ENCODE measurements around the gene DMGDH. TPM values are rescaled to one million over a fixed set of nuclear protein-coding genes. Genes with fewer than 3 reads are reported as not detected.

The DMGDH gene
- total RNA-seq, 1 donor from 2014 or later: 0.32 TPM

DNA sequence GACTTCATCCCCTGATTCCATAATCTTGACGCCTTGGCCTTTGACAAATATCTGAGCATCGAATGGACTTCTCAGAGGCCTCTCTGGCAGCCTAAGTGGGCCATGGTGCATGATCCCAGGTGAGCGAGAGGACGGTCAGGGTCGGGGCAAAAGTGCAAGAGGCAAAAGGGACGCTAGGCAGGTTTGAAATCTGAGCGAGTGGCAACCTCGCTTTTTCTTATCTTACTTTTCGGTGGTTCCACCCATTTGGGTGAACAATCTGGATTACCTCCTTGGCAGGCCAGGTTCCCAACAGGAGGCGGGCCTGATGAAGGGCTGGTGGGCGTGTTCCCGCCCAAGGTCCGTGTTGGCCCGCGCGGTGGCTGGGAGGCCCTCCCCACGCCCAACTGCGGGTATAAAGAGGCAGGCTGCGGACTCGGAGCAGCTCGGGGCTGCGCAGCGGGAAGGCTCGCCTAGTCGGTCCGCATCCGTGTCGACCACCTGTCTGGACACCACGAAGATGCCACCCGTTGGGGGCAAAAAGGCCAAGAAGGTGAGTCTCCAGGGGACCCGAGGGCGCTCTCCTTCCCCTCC lies 42.0 kb upstream of the DMGDH start, which contains the start of gene BHMT:
Gene BHMT, plus strand, starts transcription at position 423 of the 573 bp plus-strand sequence. Its CDS starts 77 bp downstream, at position 500.
- Mint-ChIP-seq H3K4me3 (peak within 1 kb of the TSS; percentile 78), H3K4me1 (peaks cover 2% of the 10 kb centered on the region), H3K27me3 (ENCODE audit: insufficient read depth, low read depth) (peaks cover 34% of the 10 kb centered on the region), H3K27ac (no peak within 1 kb of the TSS), H3K36me3 (no peaks in the 10 kb centered on the region), H3K9me3 (no peaks in the 10 kb centered on the region)
- H3K4me3 ChIP-seq: peak within 1 kb of the TSS; percentile 58
- H4K20me1 ChIP-seq (ENCODE audit: low read depth): no peaks in the 10 kb centered on the region
- TF ChIP-seq EZH2 (IDR thresholded peaks at IDR 0.05): no peak
- no peak for TF ChIP-seq EZH2phosphoT487 (IDR thresholded peaks at IDR 0.05)
- TF ChIP-seq, protein P1, sequence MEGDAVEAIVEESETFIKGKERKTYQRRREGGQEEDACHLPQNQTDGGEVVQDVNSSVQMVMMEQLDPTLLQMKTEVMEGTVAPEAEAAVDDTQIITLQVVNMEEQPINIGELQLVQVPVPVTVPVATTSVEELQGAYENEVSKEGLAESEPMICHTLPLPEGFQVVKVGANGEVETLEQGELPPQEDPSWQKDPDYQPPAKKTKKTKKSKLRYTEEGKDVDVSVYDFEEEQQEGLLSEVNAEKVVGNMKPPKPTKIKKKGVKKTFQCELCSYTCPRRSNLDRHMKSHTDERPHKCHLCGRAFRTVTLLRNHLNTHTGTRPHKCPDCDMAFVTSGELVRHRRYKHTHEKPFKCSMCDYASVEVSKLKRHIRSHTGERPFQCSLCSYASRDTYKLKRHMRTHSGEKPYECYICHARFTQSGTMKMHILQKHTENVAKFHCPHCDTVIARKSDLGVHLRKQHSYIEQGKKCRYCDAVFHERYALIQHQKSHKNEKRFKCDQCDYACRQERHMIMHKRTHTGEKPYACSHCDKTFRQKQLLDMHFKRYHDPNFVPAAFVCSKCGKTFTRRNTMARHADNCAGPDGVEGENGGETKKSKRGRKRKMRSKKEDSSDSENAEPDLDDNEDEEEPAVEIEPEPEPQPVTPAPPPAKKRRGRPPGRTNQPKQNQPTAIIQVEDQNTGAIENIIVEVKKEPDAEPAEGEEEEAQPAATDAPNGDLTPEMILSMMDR (IDR thresholded peaks at IDR 0.05): no peak
- H3K79me2 ChIP-seq (ENCODE audit: low read depth): no peaks in the 10 kb centered on the region
- no peak within 1 kb of the TSS for H3K27ac ChIP-seq
- no peaks in the 10 kb centered on the region for H3K9me3 ChIP-seq (ENCODE audit: low read depth)
- H3F3A ChIP-seq (ENCODE audit: low read depth): no peaks in the 10 kb centered on the region
- H2AFZ ChIP-seq (replicated peaks): peak within 1 kb of the TSS; percentile 99
- peak; percentile 55 for DNase-seq (ENCODE audit: low spot score)
- no peak within 1 kb of the TSS for H3K9ac ChIP-seq
- H3K4me1 ChIP-seq: peaks cover 12% of the 10 kb centered on the region
- no peaks in the 10 kb centered on the region for H3K36me3 ChIP-seq
- H3K4me2 ChIP-seq: peak within 1 kb of the TSS; percentile 98
- peaks cover 56% of the 10 kb centered on the region for H3K27me3 ChIP-seq

DNA sequence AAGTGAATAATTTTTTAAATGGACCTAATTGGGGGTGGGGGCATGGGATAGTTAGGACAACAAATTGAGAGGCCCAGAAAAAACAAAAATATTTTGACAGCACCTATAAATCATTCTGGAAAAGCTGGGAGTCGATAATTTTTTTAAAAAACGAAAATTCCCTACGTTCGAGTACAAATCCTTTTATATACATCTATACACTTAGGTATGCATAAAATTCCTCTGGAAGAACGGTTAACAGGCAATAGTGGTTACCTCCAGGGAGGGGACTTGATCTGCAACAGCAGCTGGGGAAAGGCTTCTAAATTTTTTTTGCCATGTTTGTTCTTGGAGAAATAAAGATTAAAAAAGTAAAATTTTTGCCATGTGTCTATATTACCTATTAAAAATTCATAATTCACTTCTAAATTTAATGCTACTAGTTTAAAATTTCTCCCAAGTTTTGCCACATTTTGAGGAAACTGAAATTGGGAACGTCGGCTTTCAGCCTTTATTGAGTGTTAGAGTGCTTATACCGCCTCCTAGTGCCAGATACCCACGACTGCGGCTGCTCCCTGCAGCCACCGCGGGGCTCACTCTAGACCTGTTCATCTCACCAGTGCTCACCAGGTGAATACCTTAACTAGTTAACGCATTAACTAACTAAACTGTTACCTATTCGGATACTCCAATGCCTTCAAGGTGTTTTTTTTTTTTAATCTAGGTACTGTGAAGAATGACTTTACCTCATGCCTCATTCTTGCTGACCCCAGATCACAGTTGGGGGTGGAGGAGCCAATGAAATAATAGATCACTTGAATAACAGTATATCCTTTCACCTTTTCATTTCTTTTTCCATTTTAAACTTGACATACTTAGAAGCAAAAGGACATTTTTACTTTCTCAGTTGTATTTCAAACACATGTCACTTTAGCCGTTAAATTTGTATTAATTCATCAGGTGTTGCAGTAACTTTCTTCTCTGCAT lies 40.3 kb upstream of the DMGDH start:
- Histone ChIP-seq H4K20me1 (ENCODE audit: low read depth) (no peaks in the 10 kb centered on the region), H3F3A (ENCODE audit: low read depth) (no peaks in the 10 kb centered on the region), H3K27ac (no peak overlapping the region), H3K4me3 (no peak overlapping the region), H3K4me1 (peaks cover 12% of the 10 kb centered on the region), H2AFZ (replicated peaks) (no peak overlapping the region), H3K27me3 (peaks cover 53% of the 10 kb centered on the region), H3K9ac (no peak overlapping the region), H3K4me2 (no peak overlapping the region), H3K9me3 (ENCODE audit: low read depth) (no peaks in the 10 kb centered on the region), H3K79me2 (ENCODE audit: low read depth) (no peaks in the 10 kb centered on the region), H3K36me3 (no peaks in the 10 kb centered on the region)
- Mint-ChIP-seq H3K36me3 (no peaks in the 10 kb centered on the region), H3K4me3 (no peak overlapping the region), H3K27me3 (ENCODE audit: insufficient read depth, low read depth) (peaks cover 32% of the 10 kb centered on the region), H3K9me3 (no peaks in the 10 kb centered on the region), H3K4me1 (no peaks in the 10 kb centered on the region), H3K27ac (no peak overlapping the region)
- TF ChIP-seq, protein P1 (IDR thresholded peaks at IDR 0.05): peak; percentile 71
- no peak for TF ChIP-seq EZH2 (IDR thresholded peaks at IDR 0.05)
- DNase-seq (ENCODE audit: low spot score): peak; percentile 55

DNA sequence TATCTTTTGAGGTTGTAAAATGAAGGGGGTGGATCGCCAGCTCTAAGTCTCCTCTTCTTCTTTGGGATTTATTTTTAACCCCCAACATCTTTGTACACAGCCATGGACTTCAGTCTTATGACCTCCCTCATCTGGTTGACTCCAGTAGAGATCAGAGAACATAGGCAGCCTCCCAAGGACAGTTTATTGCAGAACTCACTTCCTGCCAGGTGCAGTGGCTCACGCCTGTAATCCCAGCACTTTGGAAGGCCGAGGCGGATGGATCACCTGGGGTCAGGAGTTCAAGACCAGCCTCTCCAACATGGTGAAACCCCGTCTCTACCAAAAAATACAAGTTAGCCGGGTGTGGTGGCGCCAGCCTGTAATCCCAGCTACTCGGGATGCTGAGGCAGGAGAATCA lies 39.3 kb upstream of the DMGDH start:
- no peak overlapping the region for H3K4me3 Mint-ChIP-seq

More for the DNA sequence above, 39.3 kb upstream of the DMGDH start:
- H3K27me3 Mint-ChIP-seq (ENCODE audit: insufficient read depth, low read depth): peaks cover 32% of the 10 kb centered on the region
- H3K27me3 ChIP-seq: peaks cover 43% of the 10 kb centered on the region
- no peaks in the 10 kb centered on the region for H3K36me3 ChIP-seq
- no peaks in the 10 kb centered on the region for H3K79me2 ChIP-seq (ENCODE audit: low read depth)
- no peaks in the 10 kb centered on the region for H3K9me3 ChIP-seq (ENCODE audit: low read depth)
- no peaks in the 10 kb centered on the region for H3K36me3 Mint-ChIP-seq
- H4K20me1 ChIP-seq (ENCODE audit: low read depth): no peaks in the 10 kb centered on the region
- H3K4me3 ChIP-seq: no peak overlapping the region
- no peak overlapping the region for H3K9ac ChIP-seq
- no peak overlapping the region for H3K27ac ChIP-seq
- TF ChIP-seq, protein P1 (IDR thresholded peaks at IDR 0.05): no peak
- TF ChIP-seq EZH2phosphoT487 (IDR thresholded peaks at IDR 0.05) (no peak), EZH2 (IDR thresholded peaks at IDR 0.05) (no peak)
- peaks cover 12% of the 10 kb centered on the region for H3K4me1 ChIP-seq
- H2AFZ ChIP-seq (replicated peaks): no peak overlapping the region
- no peaks in the 10 kb centered on the region for H3K4me1 Mint-ChIP-seq
- H3K27ac Mint-ChIP-seq: no peak overlapping the region
- DNase-seq (ENCODE audit: low spot score): no peak
- no peaks in the 10 kb centered on the region for H3K9me3 Mint-ChIP-seq
- no peak overlapping the region for H3K4me2 ChIP-seq
- H3F3A ChIP-seq (ENCODE audit: low read depth): no peaks in the 10 kb centered on the region

Data from neural progenitor cell (in vitro differentiated cells).